PC-3 (cell line): ENCODE data around the gene ERRFI1. TPM values are rescaled to one million over a fixed set of nuclear protein-coding genes. Genes with fewer than 3 reads are reported as not detected.

Experiments
- ATAC-seq: fragments of 200-7000 bp; cut with Tn5 transposase; 2 replicates; pipeline ENCODE4 v1.9.1; 2020; ENCODE audit warnings: mild to moderate bottlenecking, moderate library complexity
- BruUV-seq: library from RNA; stranded (reverse); fragments of 400-500 nt; replicated peaks from 2 replicates; lab custom pipeline; 2021; lab: Mats Ljungman, UMichigan
- CTCF ChIA-PET: fragments of 300-600 bp; sonication (Branson Sonifier 250); formaldehyde crosslinking; loops from one replicate; lab custom pipeline; 2022; ENCODE audit warnings: antibody characterized with exemption; lab: Charles Lee
- POLR2A ChIA-PET: fragments of 300-600 bp; sonication (Branson Sonifier 250); formaldehyde crosslinking; loops from one replicate; lab custom pipeline; 2022; ENCODE audit warnings: antibody characterized with exemption; ENCODE audit not compliant: unreplicated experiment; lab: Charles Lee
- DNase-seq: peaks from one replicate; pipeline ENCODE4 v3.0.0-alpha.2; 2015
- H2AFZ ChIP-seq: fragments of 300-600 bp; sonication (generic); 2 replicates; pipeline ENCODE4 v1.6.0; 2016; ENCODE audit warnings: antibody characterized with exemption, low read length
- H3F3A ChIP-seq: fragments of 300-600 bp; sonication (generic); one replicate; pipeline ENCODE4 v1.6.0; 2017; ENCODE audit warnings: antibody characterized with exemption, low read length, control low read depth, mild to moderate bottlenecking; ENCODE audit not compliant: unreplicated experiment
- H3K27ac ChIP-seq: fragments of 300-600 bp; sonication (generic); 2 replicates; pipeline ENCODE4 v1.5.1; 2016; ENCODE audit warnings: mild to moderate bottlenecking, low read length
- H3K27me3 ChIP-seq: fragments of 300-600 bp; sonication (generic); 2 replicates; pipeline ENCODE4 v1.6.1; 2016; ENCODE audit warnings: low read length, mixed read lengths
- H3K36me3 ChIP-seq: fragments of 300-600 bp; sonication (generic); 2 replicates; pipeline ENCODE4 v1.6.1; 2016; ENCODE audit warnings: low read depth, mixed run types, low read length, mixed read lengths
- H3K4me1 ChIP-seq: fragments of 300-600 bp; sonication (generic); 2 replicates; pipeline ENCODE4 v1.5.1; 2016; ENCODE audit warnings: low read length; ENCODE audit not compliant: insufficient read depth
- H3K4me2 ChIP-seq: fragments of 300-600 bp; sonication (generic); 2 replicates; pipeline ENCODE4 v1.6.0; 2016; ENCODE audit warnings: low read length
- H3K4me3 ChIP-seq: fragments of 300-600 bp; sonication (generic); 2 replicates; pipeline ENCODE4 v1.5.1; 2016; ENCODE audit warnings: mild to moderate bottlenecking, low read length, mixed read lengths
- H3K79me2 ChIP-seq: fragments of 300-600 bp; sonication (generic); 2 replicates; pipeline ENCODE4 v1.6.1; 2017; ENCODE audit warnings: low read length, mixed read lengths
- H3K9ac ChIP-seq: fragments of 300-600 bp; sonication (generic); 2 replicates; pipeline ENCODE4 v1.6.0; 2016; ENCODE audit warnings: mild to moderate bottlenecking, low read length
- H3K9me2 ChIP-seq: fragments of 300-600 bp; sonication (generic); replicated peaks from 2 replicates; pipeline ENCODE4 v1.6.1; 2016; ENCODE audit warnings: mixed run types, low read length, mixed read lengths
- H3K9me3 ChIP-seq: fragments of 300-600 bp; sonication (generic); 2 replicates; pipeline ENCODE4 v1.6.1; 2016; ENCODE audit warnings: low read length, mixed read lengths
- H4K20me1 ChIP-seq: fragments of 300-600 bp; sonication (generic); 2 replicates; pipeline ENCODE4 v1.6.1; 2016; ENCODE audit warnings: low read length, mixed read lengths
- CTCF ChIP-seq: fragments of 300-600 bp; sonication (generic); conservative IDR thresholded peaks from 2 replicates; pipeline ENCODE4 v1.5.1; 2017; ENCODE audit warnings: antibody characterized with exemption, low read depth, mild to moderate bottlenecking, low read length
- EZH2 ChIP-seq: fragments of 300-600 bp; sonication (generic); IDR thresholded peaks from one replicate; pipeline ENCODE4 v1.6.1; 2017; ENCODE audit warnings: antibody characterized with exemption, mild to moderate bottlenecking, low read length; ENCODE audit not compliant: unreplicated experiment
- EZH2phosphoT487 ChIP-seq: fragments of 300-600 bp; sonication (generic); IDR thresholded peaks from 2 replicates; pipeline ENCODE4 v1.6.1; 2018; ENCODE audit warnings: mild to moderate bottlenecking, antibody characterized with exemption, low read length, borderline replicate concordance
- intact Hi-C: fragments of 100-400 bp; cut with micrococcal nuclease; formaldehyde crosslinking; loops from 2 replicates; pipeline ENCODE4 v1.9.0; 2023
- total RNA-seq: library from RNA; depleted of rRNA; stranded (reverse); fragments of >200 nt; gene quantifications from 2 replicates; pipeline ENCODE4 v1.2.3, GENCODE V29; 2014

ERRFI1 gene
- total RNA-seq, 1 experiment from 2014 or later = 218 TPM

- Histone ChIP-seq H3K4me1 (peaks cover 21% of the 10 kb centered on the region), H3K4me3 (no peak overlapping the region), H3K79me2 (peaks cover 66% of the 10 kb centered on the region), H3K9ac (no peak overlapping the region), H3K9me2 (no peaks in the 10 kb centered on the region), H3K36me3 (peaks cover 63% of the 10 kb centered on the region), H4K20me1 (peaks cover 70% of the 10 kb centered on the region), H3K27ac (no peak overlapping the region), H3K4me2 (no peak overlapping the region), H3K27me3 (no peaks in the 10 kb centered on the region), H2AFZ (no peak overlapping the region), H3K9me3 (no peaks in the 10 kb centered on the region), H3F3A (peaks cover 55% of the 10 kb centered on the region)
- CTCF ChIA-PET = no interaction called here
- no TSS peak for BruUV-seq
- DNase-seq = no peak
- no peak for ATAC-seq
- POLR2A ChIA-PET = no interaction called here
- TF ChIP-seq EZH2phosphoT487 = no peak
- no peak for TF ChIP-seq EZH2
- TF ChIP-seq CTCF = no peak
- intact Hi-C loops = no loop called here
Observed at GRCh38 chr1:8011923-8012858, 13.9 kb downstream of the ERRFI1 start.

GRCh38 chr1:8011016-8011415 lies 15.1 kb downstream of the ERRFI1 start:
- intact Hi-C loops = no loop called here
- Histone ChIP-seq H4K20me1 (peaks cover 59% of the 10 kb centered on the region), H3K79me2 (peaks cover 54% of the 10 kb centered on the region), H3K9me3 (no peaks in the 10 kb centered on the region), H2AFZ (no peak overlapping the region), H3K27me3 (no peaks in the 10 kb centered on the region), H3K4me1 (peaks cover 21% of the 10 kb centered on the region), H3K27ac (no peak overlapping the region), H3K9me2 (no peaks in the 10 kb centered on the region), H3K36me3 (peaks cover 59% of the 10 kb centered on the region), H3F3A (peaks cover 50% of the 10 kb centered on the region), H3K4me3 (no peak overlapping the region), H3K9ac (no peak overlapping the region), H3K4me2 (no peak overlapping the region)
- DNase-seq (no peak), ATAC-seq (no peak)
- BruUV-seq = no TSS peak
- POLR2A ChIA-PET = no interaction called here
- CTCF ChIA-PET = no interaction called here
- TF ChIP-seq CTCF = no peak
- TF ChIP-seq EZH2 = no peak
- no peak for TF ChIP-seq EZH2phosphoT487
